ENCODE data around the gene SYCE3.

The SYCE3 gene

GRCh38 chr22:50540381-50540780 is 22.3 kb downstream of the SYCE3 start:
- ChIA-PET POLR2A (interaction anchor here (2.2 kb wide), 1 partner anchor 15 kb away, joined by 19 read pairs; the partner anchor contains the start of gene SCO2), CTCF (interaction anchor here (0.8 to 1.8 kb wide), 4 partner anchors 15 to 23 kb away, joined by 3 to 11 read pairs (median 6); partner anchors contain the start of gene SCO2)
- peaks cover 8% of the 10 kb centered on the region; the same call in 1 of the 2 replicates for H3K4me1 ChIP-seq (ENCODE audit: control insufficient read depth, insufficient read depth, low read length)

GRCh38 chr22:50537765-50538164 is 25.0 kb downstream of the SYCE3 start:
- no peak overlapping the region for H3K4me3 ChIP-seq (ENCODE audit: low read depth, low read length)
- CTCF ChIA-PET, result interaction anchor here (0.9 to 1.4 kb wide), 3 partner anchors 12 to 26 kb away, joined by 4 to 8 read pairs (median 4); partner anchors contain the start of gene SCO2
- POLR2A ChIA-PET, result interaction anchor here (1.5 kb wide), 1 partner anchor 12 kb away, joined by 5 read pairs; the partner anchor contains the start of gene SCO2
- no peaks in the 10 kb centered on the region for H3K36me3 ChIP-seq (ENCODE audit: control insufficient read depth in 2 of 2, insufficient read depth in 1 of 2, low read length in 2 of 2)
- H3K9me3 ChIP-seq (ENCODE audit: control insufficient read depth, insufficient read depth, low read depth, low read length), result no peaks in the 10 kb centered on the region
- H3K4me1 ChIP-seq (ENCODE audit: control insufficient read depth, insufficient read depth, low read length), result peaks cover 8% of the 10 kb centered on the region; the same call in 1 of the 2 replicates
- no peak for TF ChIP-seq YY1 (tag by site-specific recombination; IDR thresholded peaks at IDR 0.05)
- TF ChIP-seq PRDM10 (tag by site-specific recombination; IDR thresholded peaks at IDR 0.05), result 0 out of 2 replicates have a peak, but pooled peaks have one; percentile 49
- H3K27ac ChIP-seq (ENCODE audit: extremely low read depth, low read depth, low read length), result no peak overlapping the region

More at GRCh38 chr22:50540381-50540780, 22.3 kb downstream of the SYCE3 start:
- Histone ChIP-seq H3K9me3 (ENCODE audit: control insufficient read depth, insufficient read depth, low read depth, low read length) (no peaks in the 10 kb centered on the region), H3K36me3 (ENCODE audit: control insufficient read depth in 2 of 2, insufficient read depth in 1 of 2, low read length in 2 of 2) (no peaks in the 10 kb centered on the region), H3K4me3 (ENCODE audit: low read depth, low read length) (no peak overlapping the region), H3K27ac (ENCODE audit: extremely low read depth, low read depth, low read length) (no peak overlapping the region)
- no peak for TF ChIP-seq ZNF416 (tag by site-specific recombination; IDR thresholded peaks at IDR 0.05)
- no peak for TF ChIP-seq ZNF514 (tag by site-specific recombination; IDR thresholded peaks at IDR 0.05)
- no peak for TF ChIP-seq ZNF555 (tag by site-specific recombination; conservative IDR thresholded peaks at IDR 0.05)
- TF ChIP-seq ZBTB1 (tag by site-specific recombination; IDR thresholded peaks at IDR 0.05), result no peak
- no peak for TF ChIP-seq ZNF23 (tag by site-specific recombination; IDR thresholded peaks at IDR 0.05; ENCODE audit: borderline replicate concordance)
- no peak for TF ChIP-seq ZNF223 (tag by site-specific recombination; IDR thresholded peaks at IDR 0.05)
- TF ChIP-seq ZNF121 (tag by site-specific recombination; IDR thresholded peaks at IDR 0.05), result no peak
- no peak for TF ChIP-seq REPIN1 (tag by site-specific recombination; IDR thresholded peaks at IDR 0.05; ENCODE audit: low read depth)
- TF ChIP-seq ZNF596 (tag by site-specific recombination; IDR thresholded peaks at IDR 0.05), result no peak
- no peak for TF ChIP-seq KLF17 (tag by site-specific recombination; IDR thresholded peaks at IDR 0.05)
- no peak for TF ChIP-seq ZNF791 (tag by site-specific recombination; IDR thresholded peaks at IDR 0.05)
- TF ChIP-seq ZNF837 (tag by site-specific recombination; IDR thresholded peaks at IDR 0.05), result no peak
- TF ChIP-seq KLF9 (tag by site-specific recombination; IDR thresholded peaks at IDR 0.05; ENCODE audit: low read depth), result no peak
- no peak for TF ChIP-seq ZNF280D (tag by site-specific recombination; IDR thresholded peaks at IDR 0.05)
